ENCODE results near the gene GALNT3.

GALNT3 gene

GRCh38 chr2:165716091-165716490, 78.0 kb downstream of the GALNT3 start:
- Histone ChIP-seq H3K79me2 (ENCODE audit: insufficient read depth, low read length) (no peaks in the 10 kb centered on the region), H3K4me3 (ENCODE audit: low read depth, low read length, poor library complexity, severe bottlenecking) (no peak overlapping the region), H3F3A (ENCODE audit: insufficient read depth, low read length) (no peaks in the 10 kb centered on the region), H3K9ac (ENCODE audit: low read length) (no peak overlapping the region), H3K4me2 (ENCODE audit: low read length) (no peak overlapping the region), H4K20me1 (ENCODE audit: insufficient read depth, low read length) (no peaks in the 10 kb centered on the region), H3K36me3 (ENCODE audit: insufficient read depth, low read length) (no peaks in the 10 kb centered on the region), H3K27me3 (ENCODE audit: insufficient read depth, low read length) (no peaks in the 10 kb centered on the region), H3K27ac (ENCODE audit: low read depth, low read length, poor library complexity, severe bottlenecking) (no peak overlapping the region), H2AFZ (ENCODE audit: low read length) (no peak overlapping the region), H3K9me3 (ENCODE audit: low read length) (no peaks in the 10 kb centered on the region), H3K9me2 (ENCODE audit: low read depth, low read length) (no peaks in the 10 kb centered on the region), H3K4me1 (ENCODE audit: insufficient read depth, low read length, severe bottlenecking) (no peaks in the 10 kb centered on the region)
- TF ChIP-seq EZH2 (IDR thresholded peaks at IDR 0.05; ENCODE audit: borderline replicate concordance, low read length): no peak
- TF ChIP-seq, protein P1, sequence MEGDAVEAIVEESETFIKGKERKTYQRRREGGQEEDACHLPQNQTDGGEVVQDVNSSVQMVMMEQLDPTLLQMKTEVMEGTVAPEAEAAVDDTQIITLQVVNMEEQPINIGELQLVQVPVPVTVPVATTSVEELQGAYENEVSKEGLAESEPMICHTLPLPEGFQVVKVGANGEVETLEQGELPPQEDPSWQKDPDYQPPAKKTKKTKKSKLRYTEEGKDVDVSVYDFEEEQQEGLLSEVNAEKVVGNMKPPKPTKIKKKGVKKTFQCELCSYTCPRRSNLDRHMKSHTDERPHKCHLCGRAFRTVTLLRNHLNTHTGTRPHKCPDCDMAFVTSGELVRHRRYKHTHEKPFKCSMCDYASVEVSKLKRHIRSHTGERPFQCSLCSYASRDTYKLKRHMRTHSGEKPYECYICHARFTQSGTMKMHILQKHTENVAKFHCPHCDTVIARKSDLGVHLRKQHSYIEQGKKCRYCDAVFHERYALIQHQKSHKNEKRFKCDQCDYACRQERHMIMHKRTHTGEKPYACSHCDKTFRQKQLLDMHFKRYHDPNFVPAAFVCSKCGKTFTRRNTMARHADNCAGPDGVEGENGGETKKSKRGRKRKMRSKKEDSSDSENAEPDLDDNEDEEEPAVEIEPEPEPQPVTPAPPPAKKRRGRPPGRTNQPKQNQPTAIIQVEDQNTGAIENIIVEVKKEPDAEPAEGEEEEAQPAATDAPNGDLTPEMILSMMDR (IDR thresholded peaks at IDR 0.05; ENCODE audit: low read length): no peak

DNA sequence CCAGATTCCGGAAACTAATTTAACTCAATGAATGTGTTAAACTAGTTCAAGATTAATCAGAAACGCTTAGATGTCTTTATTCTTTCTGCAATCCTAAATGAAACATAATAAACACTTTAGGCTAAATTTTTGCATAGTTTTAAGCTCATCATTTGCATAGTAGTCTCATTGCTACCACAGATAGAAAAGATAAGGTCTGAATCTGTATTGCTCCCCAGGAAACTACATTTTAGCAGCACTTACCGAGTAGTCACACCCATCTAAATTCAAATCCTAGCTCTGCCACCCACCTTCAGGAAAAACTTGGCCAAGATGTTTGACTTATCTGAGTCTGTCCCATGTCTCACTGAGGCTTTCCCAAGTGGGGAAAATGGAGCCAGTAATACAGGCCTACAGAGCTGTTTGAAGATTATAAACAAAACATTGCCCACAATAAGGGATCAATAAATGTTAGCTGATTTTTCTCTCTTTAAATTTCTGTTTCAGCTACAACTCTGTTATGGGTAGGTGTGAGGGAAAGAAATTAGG, 87.0 kb downstream of the GALNT3 start:
- Histone ChIP-seq H2AFZ (ENCODE audit: low read length) (no peak overlapping the region), H3K36me3 (ENCODE audit: insufficient read depth, low read length) (no peaks in the 10 kb centered on the region), H4K20me1 (ENCODE audit: insufficient read depth, low read length) (no peaks in the 10 kb centered on the region), H3K79me2 (ENCODE audit: insufficient read depth, low read length) (no peaks in the 10 kb centered on the region), H3K9ac (ENCODE audit: low read length) (no peak overlapping the region), H3K27ac (ENCODE audit: low read depth, low read length, poor library complexity, severe bottlenecking) (no peak overlapping the region), H3F3A (ENCODE audit: insufficient read depth, low read length) (no peaks in the 10 kb centered on the region), H3K27me3 (ENCODE audit: insufficient read depth, low read length) (no peaks in the 10 kb centered on the region), H3K4me1 (ENCODE audit: insufficient read depth, low read length, severe bottlenecking) (no peaks in the 10 kb centered on the region), H3K9me2 (ENCODE audit: low read depth, low read length) (no peaks in the 10 kb centered on the region), H3K4me3 (ENCODE audit: low read depth, low read length, poor library complexity, severe bottlenecking) (no peak overlapping the region), H3K9me3 (ENCODE audit: low read length) (no peaks in the 10 kb centered on the region), H3K4me2 (ENCODE audit: low read length) (no peak overlapping the region)
- TF ChIP-seq EZH2 (IDR thresholded peaks at IDR 0.05; ENCODE audit: borderline replicate concordance, low read length): no peak
- TF ChIP-seq, protein P1 (IDR thresholded peaks at IDR 0.05; ENCODE audit: low read length): no peak

DNA sequence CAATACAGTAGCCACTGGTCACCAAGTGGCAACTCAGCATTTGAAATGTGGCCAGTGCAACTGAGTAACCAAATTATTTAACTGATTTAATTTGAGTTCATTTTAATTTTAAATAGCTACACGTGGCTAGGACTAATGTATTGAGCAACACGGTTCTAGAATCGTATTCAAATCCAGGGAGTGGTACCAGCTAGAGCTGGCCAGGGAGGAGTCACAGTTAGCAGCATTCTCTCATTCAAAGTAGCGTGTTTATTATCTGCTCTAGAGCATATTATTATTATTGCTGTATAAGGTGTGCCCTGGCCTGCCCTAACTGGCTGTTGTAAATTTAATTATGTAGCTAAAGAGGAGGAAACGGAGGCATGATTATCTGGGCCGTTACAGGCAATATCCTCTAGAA, 92.9 kb downstream of the GALNT3 start:
- no peaks in the 10 kb centered on the region for H3F3A ChIP-seq (ENCODE audit: insufficient read depth, low read length)
- peaks cover 4% of the 10 kb centered on the region for H3K4me1 ChIP-seq (ENCODE audit: insufficient read depth, low read length, severe bottlenecking)
- H4K20me1 ChIP-seq (ENCODE audit: insufficient read depth, low read length): no peaks in the 10 kb centered on the region
- H3K4me3 ChIP-seq (ENCODE audit: low read depth, low read length, poor library complexity, severe bottlenecking): no peak overlapping the region
- H3K4me2 ChIP-seq (ENCODE audit: low read length): no peak overlapping the region
- H3K79me2 ChIP-seq (ENCODE audit: insufficient read depth, low read length): no peaks in the 10 kb centered on the region
- H3K9me2 ChIP-seq (ENCODE audit: low read depth, low read length): no peaks in the 10 kb centered on the region
- TF ChIP-seq, protein P1 (IDR thresholded peaks at IDR 0.05; ENCODE audit: low read length): no peak
- no peak for TF ChIP-seq EZH2 (IDR thresholded peaks at IDR 0.05; ENCODE audit: borderline replicate concordance, low read length)
- no peaks in the 10 kb centered on the region for H3K27me3 ChIP-seq (ENCODE audit: insufficient read depth, low read length)
- H2AFZ ChIP-seq (ENCODE audit: low read length): no peak overlapping the region
- no peak overlapping the region for H3K27ac ChIP-seq (ENCODE audit: low read depth, low read length, poor library complexity, severe bottlenecking)
- H3K9ac ChIP-seq (ENCODE audit: low read length): no peak overlapping the region
- H3K36me3 ChIP-seq (ENCODE audit: insufficient read depth, low read length): no peaks in the 10 kb centered on the region
- no peaks in the 10 kb centered on the region for H3K9me3 ChIP-seq (ENCODE audit: low read length)

Measured in OCI-LY1 (cell line).